H1 (cell line): Measurements from ENCODE around the gene TRIM38. TPM values are rescaled to one million over a fixed set of nuclear protein-coding genes. Genes with fewer than 3 reads are reported as not detected.

Experiments
- CTBP2 ChIP-seq: IDR thresholded peaks from 2 replicates; pipeline ENCODE4 v1.7.0; 2011; ENCODE audit warnings: borderline replicate concordance, mild to moderate bottlenecking, moderate library complexity, mixed read lengths, low read length; ENCODE audit not compliant: insufficient read depth, insufficient read length
- FOSL1 ChIP-seq: IDR thresholded peaks from 2 replicates; pipeline ENCODE4 v1.6.1; 2011; ENCODE audit warnings: mild to moderate bottlenecking, low read depth, low read length, moderate library complexity; ENCODE audit not compliant: insufficient read depth
- PHF8 ChIP-seq: fragments of 200-600 bp; sonication (generic); conservative IDR thresholded peaks from 2 replicates; pipeline ENCODE4 v1.7.1; 2012; ENCODE audit warnings: low read depth, mild to moderate bottlenecking, inconsistent platforms, low read length, moderate library complexity
- POLR2AphosphoS5 ChIP-seq: IDR thresholded peaks from 2 replicates; pipeline ENCODE4 v1.6.1; 2011; ENCODE audit warnings: low read depth, low read length
- SIRT6 ChIP-seq: IDR thresholded peaks from one replicate; pipeline ENCODE4 v1.7.1; 2012; ENCODE audit warnings: low read length, inconsistent platforms
- ZNF274 ChIP-seq: IDR thresholded peaks from 2 replicates; pipeline ENCODE4 v1.7.0; 2012; ENCODE audit warnings: low read length, borderline replicate concordance; ENCODE audit errors: extremely low read depth
- polyA plus RNA-seq, 7 experiments: library from polyadenylated mRNA; depleted of rRNA in 3 of 7; stranded (reverse) in 5 of 7; unstranded in 2 of 7; fragments of >200 nt in 5 of 7; fragments of 200-250 nt in 2 of 7; gene quantifications; 1 replicate in 5 of 7; 2 replicates in 1 of 7; 4 replicates in 1 of 7; pipeline versions ENCODE4 v1.2.1 to v1.2.3, GENCODE V29; 2011 to 2013; ENCODE audit warnings: missing spikeins in 2 of 7, mixed read lengths in 2 of 7
- total RNA-seq: library from RNA; stranded (reverse); fragmentation: NEBNext Ultra II Directional; extraction: Animal tissue kit (Norgen Biotek cat#: 25700); gene quantifications from 2 replicates; pipeline ENCODE4 v1.2.1, GENCODE V29; 2021
- TF ChIP-seq, protein P1 (sequence below): fragments of 300-600 bp; sonication (generic); IDR thresholded peaks from 2 replicates; pipeline ENCODE4 v1.7.1; 2012; ENCODE audit warnings: low read length, moderate library complexity, mild to moderate bottlenecking, inconsistent platforms; ENCODE audit not compliant: insufficient replicate concordance

TRIM38 gene
- total and polyA plus RNA-seq, 2 of the 8 experiments (the other 6 are each of a cell fraction or from before 2014, with no cell fraction given), result 0.43 to 0.56 TPM

DNA sequence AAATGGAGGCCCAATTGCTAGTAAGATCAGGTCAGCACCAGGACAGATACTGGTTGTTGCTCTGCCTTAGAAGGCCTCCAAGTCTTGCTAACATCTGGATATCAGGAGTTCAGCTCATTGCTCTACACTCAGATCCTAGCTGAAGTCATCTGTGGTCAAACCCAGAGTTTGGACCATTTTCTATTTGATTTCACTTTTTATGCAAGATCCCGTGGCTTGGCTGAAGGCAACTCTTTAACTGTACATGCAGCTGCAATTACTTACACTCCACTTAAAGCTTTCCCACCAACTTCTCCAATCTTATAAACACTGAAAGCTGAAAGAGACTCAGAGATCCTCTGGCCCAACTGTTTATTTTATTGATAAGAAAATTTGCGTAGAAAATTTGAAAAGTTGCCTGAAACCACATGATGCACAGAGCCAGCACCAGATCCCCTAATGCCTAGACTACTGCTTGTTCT lies 34.8 kb upstream of the TRIM38 start (continued):
- TF ChIP-seq, protein P1, sequence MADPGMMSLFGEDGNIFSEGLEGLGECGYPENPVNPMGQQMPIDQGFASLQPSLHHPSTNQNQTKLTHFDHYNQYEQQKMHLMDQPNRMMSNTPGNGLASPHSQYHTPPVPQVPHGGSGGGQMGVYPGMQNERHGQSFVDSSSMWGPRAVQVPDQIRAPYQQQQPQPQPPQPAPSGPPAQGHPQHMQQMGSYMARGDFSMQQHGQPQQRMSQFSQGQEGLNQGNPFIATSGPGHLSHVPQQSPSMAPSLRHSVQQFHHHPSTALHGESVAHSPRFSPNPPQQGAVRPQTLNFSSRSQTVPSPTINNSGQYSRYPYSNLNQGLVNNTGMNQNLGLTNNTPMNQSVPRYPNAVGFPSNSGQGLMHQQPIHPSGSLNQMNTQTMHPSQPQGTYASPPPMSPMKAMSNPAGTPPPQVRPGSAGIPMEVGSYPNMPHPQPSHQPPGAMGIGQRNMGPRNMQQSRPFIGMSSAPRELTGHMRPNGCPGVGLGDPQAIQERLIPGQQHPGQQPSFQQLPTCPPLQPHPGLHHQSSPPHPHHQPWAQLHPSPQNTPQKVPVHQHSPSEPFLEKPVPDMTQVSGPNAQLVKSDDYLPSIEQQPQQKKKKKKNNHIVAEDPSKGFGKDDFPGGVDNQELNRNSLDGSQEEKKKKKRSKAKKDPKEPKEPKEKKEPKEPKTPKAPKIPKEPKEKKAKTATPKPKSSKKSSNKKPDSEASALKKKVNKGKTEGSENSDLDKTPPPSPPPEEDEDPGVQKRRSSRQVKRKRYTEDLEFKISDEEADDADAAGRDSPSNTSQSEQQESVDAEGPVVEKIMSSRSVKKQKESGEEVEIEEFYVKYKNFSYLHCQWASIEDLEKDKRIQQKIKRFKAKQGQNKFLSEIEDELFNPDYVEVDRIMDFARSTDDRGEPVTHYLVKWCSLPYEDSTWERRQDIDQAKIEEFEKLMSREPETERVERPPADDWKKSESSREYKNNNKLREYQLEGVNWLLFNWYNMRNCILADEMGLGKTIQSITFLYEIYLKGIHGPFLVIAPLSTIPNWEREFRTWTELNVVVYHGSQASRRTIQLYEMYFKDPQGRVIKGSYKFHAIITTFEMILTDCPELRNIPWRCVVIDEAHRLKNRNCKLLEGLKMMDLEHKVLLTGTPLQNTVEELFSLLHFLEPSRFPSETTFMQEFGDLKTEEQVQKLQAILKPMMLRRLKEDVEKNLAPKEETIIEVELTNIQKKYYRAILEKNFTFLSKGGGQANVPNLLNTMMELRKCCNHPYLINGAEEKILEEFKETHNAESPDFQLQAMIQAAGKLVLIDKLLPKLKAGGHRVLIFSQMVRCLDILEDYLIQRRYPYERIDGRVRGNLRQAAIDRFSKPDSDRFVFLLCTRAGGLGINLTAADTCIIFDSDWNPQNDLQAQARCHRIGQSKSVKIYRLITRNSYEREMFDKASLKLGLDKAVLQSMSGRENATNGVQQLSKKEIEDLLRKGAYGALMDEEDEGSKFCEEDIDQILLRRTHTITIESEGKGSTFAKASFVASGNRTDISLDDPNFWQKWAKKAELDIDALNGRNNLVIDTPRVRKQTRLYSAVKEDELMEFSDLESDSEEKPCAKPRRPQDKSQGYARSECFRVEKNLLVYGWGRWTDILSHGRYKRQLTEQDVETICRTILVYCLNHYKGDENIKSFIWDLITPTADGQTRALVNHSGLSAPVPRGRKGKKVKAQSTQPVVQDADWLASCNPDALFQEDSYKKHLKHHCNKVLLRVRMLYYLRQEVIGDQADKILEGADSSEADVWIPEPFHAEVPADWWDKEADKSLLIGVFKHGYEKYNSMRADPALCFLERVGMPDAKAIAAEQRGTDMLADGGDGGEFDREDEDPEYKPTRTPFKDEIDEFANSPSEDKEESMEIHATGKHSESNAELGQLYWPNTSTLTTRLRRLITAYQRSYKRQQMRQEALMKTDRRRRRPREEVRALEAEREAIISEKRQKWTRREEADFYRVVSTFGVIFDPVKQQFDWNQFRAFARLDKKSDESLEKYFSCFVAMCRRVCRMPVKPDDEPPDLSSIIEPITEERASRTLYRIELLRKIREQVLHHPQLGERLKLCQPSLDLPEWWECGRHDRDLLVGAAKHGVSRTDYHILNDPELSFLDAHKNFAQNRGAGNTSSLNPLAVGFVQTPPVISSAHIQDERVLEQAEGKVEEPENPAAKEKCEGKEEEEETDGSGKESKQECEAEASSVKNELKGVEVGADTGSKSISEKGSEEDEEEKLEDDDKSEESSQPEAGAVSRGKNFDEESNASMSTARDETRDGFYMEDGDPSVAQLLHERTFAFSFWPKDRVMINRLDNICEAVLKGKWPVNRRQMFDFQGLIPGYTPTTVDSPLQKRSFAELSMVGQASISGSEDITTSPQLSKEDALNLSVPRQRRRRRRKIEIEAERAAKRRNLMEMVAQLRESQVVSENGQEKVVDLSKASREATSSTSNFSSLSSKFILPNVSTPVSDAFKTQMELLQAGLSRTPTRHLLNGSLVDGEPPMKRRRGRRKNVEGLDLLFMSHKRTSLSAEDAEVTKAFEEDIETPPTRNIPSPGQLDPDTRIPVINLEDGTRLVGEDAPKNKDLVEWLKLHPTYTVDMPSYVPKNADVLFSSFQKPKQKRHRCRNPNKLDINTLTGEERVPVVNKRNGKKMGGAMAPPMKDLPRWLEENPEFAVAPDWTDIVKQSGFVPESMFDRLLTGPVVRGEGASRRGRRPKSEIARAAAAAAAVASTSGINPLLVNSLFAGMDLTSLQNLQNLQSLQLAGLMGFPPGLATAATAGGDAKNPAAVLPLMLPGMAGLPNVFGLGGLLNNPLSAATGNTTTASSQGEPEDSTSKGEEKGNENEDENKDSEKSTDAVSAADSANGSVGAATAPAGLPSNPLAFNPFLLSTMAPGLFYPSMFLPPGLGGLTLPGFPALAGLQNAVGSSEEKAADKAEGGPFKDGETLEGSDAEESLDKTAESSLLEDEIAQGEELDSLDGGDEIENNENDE, result no peak
- TF ChIP-seq ZNF274 (no peak), FOSL1 (no peak), POLR2AphosphoS5 (no peak), SIRT6 (no peak), PHF8 (no peak), CTBP2 (no peak)
